Tibial artery (tissue), 4 donors: Measurements from ENCODE around the gene ADRA1B.

ENCODE experiments used
- DNase-seq, 2 donors: peaks; one replicate each; pipeline ENCODE4 v3.0.0-alpha.2; 2019
- H3K27ac ChIP-seq, 2 donors: fragments of 200-600 bp; sonication (generic) in 1 of 2; 1 replicate in 1 of 2; 2 replicates in 1 of 2; pipeline ENCODE4 v1.5.1; 2018 to 2019; ENCODE audit warnings: mild to moderate bottlenecking in 1 of 2
- H3K27me3 ChIP-seq, 2 donors: fragments of 200-600 bp; sonication (generic) in 1 of 2; one replicate each; pipeline versions ENCODE4 v1.5.1 to v1.6.0; 2016 to 2019
- H3K36me3 ChIP-seq, 3 donors: fragments of 200-600 bp; sonication (generic) in 2 of 3; one replicate each; pipeline ENCODE4 v1.5.1; 2016 to 2019; ENCODE audit warnings: mild to moderate bottlenecking in 2 of 3
- H3K4me1 ChIP-seq, 4 donors: fragments of 200-600 bp; sonication (generic) in 2 of 4; 1 replicate in 3 of 4; 2 replicates in 1 of 4; pipeline ENCODE4 v1.5.1; 2016 to 2019
- H3K4me3 ChIP-seq, 2 donors: fragments of 200-600 bp; sonication (generic) in 1 of 2; 1 replicate in 1 of 2; 2 replicates in 1 of 2; pipeline ENCODE4 v1.5.1; 2018 to 2019; ENCODE audit warnings: mild to moderate bottlenecking in 2 of 2
- H3K9me3 ChIP-seq, 3 donors: fragments of 200-600 bp; sonication (generic) in 1 of 3; one replicate each; pipeline ENCODE4 v1.5.1; 2016 to 2019
- CTCF ChIP-seq, 2 experiments: fragments of 200-600 bp in 1 of 2; fragments of 450-650 bp in 1 of 2; IDR thresholded peaks; one replicate each; pipeline ENCODE4 v1.5.1; 2017 to 2019; ENCODE audit warnings: antibody characterized with exemption in 2 of 2, mild to moderate bottlenecking in 1 of 2, moderate library complexity in 1 of 2
- intact Hi-C: fragments of 100-400 bp; cut with DNase I; formaldehyde crosslinking; loops from one replicate; pipeline ENCODE4 v1.15.0; 2023; ENCODE audit warnings: low total_unique reads

ADRA1B gene

DNA sequence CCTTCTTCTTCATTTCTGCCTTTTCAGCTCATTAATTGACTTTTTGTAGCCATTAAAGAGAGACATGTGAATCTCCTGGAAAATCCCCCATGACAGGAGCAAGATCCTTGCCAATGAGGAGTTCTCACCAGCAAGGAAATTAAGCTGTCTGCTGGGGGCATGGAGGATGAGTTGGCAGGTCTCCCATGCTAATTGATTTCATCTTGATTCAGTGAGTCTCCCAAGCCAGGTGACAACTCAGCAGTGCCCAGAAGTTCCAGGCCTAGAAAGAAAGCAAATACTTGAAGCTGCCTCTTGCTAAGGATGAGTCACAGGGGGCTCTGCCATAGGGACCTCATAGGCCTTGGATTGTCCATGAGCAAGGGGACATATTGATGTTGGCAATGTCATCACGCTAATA lies 30.0 kb upstream of the ADRA1B start:
- TF ChIP-seq CTCF (IDR thresholded peaks at IDR 0.05), result no peak
- Histone ChIP-seq H3K36me3 (no peaks in the 10 kb centered on the region), H3K27ac (no peak overlapping the region), H3K4me1 (peaks cover 0 to 38% (median 12%) of the 10 kb centered on the region in 4 donors), H3K9me3 (no peaks in the 10 kb centered on the region), H3K4me3 (no peak overlapping the region), H3K27me3 (no peaks in the 10 kb centered on the region)
- DNase-seq, result no peak
- intact Hi-C loops, result no loop called here

DNA sequence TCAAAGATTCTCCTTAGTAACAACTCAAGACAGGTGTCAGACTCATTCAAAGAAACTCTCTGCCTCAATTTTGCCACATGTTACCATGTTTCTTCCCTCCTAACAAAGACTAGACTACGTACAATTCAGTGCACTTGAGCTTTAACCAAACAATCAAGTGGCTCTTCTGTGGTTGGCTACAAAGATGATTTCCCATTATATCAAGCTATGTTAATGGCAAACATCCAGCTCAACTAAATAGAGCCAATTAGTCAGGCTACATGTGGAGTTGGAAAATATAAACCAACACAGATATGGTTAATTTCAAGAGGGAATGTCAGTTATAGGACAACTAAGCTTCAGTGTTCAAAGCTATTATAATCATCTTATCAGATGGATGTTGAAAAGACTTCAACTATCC lies 29.2 kb upstream of the ADRA1B start:
- no peak for TF ChIP-seq CTCF (IDR thresholded peaks at IDR 0.05)
- no peak overlapping the region for H3K4me3 ChIP-seq
- intact Hi-C loops, result no loop called here
- peaks cover 0 to 30% (median 9%) of the 10 kb centered on the region in 4 donors for H3K4me1 ChIP-seq
- H3K9me3 ChIP-seq, result no peaks in the 10 kb centered on the region
- H3K27me3 ChIP-seq, result no peaks in the 10 kb centered on the region
- no peak overlapping the region for H3K27ac ChIP-seq
- H3K36me3 ChIP-seq, result no peaks in the 10 kb centered on the region
- DNase-seq, result no peak

- H3K27ac ChIP-seq, result no peak overlapping the region
- TF ChIP-seq CTCF (IDR thresholded peaks at IDR 0.05), result no peak
Measured at GRCh38 chr5:159888860-159889259, 27.4 kb upstream of the ADRA1B start.

DNA sequence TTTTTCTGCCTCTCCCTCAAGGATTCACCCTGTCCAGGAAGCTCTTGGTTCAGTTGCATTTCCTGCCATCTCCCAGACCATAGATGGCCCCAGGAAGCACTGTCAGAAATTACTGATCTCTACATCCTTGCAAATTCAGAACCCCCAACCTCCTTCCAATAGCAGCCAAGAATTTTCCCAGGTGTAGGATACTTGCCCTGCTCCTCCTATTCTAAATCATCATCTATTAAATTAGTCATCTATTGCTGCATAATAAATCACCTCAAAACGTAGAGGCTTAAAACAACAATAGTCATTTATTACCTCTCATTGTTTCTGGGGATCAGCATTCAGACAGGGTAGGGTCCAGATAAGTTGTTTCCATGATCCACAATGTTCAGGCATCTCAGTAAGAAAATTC lies 26.1 kb upstream of the ADRA1B start:
- Histone ChIP-seq H3K27me3 (no peaks in the 10 kb centered on the region), H3K4me1 (peaks cover 0 to 12% (median 3%) of the 10 kb centered on the region in 4 donors), H3K9me3 (no peaks in the 10 kb centered on the region), H3K27ac (no peak overlapping the region), H3K36me3 (no peaks in the 10 kb centered on the region), H3K4me3 (no peak overlapping the region)
- intact Hi-C loops, result no loop called here
- TF ChIP-seq CTCF (IDR thresholded peaks at IDR 0.05), result no peak
- no peak for DNase-seq

More at GRCh38 chr5:159888860-159889259, 27.4 kb upstream of the ADRA1B start:
- intact Hi-C loops, result no loop called here
- no peaks in the 10 kb centered on the region for H3K27me3 ChIP-seq
- peaks cover 0 to 19% (median 3%) of the 10 kb centered on the region in 4 donors for H3K4me1 ChIP-seq
- no peaks in the 10 kb centered on the region for H3K36me3 ChIP-seq
- no peaks in the 10 kb centered on the region for H3K9me3 ChIP-seq
- H3K4me3 ChIP-seq, result no peak overlapping the region
- no peak for DNase-seq

DNA sequence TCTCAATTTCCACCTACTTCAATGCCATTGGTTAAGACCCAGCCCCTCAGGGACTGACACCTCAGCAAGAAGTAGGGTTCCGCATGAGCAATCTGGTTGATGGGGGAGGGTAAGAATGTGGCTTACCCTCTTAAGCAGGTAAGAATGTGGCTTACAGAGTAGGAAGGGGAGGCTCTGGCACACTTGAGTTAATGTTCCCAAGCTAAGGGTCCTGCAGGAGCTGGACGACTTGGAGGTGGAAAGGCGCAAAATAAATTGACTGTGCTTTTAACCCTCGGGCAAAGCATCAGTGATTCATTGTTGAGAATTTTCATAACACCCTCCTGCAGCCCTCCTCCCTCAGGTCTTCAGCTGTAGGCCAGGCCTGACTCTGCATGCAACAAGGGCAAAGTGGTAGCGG lies 24.9 kb upstream of the ADRA1B start:
- no peak for TF ChIP-seq CTCF (IDR thresholded peaks at IDR 0.05)
- Histone ChIP-seq H3K36me3 (no peaks in the 10 kb centered on the region), H3K27me3 (no peaks in the 10 kb centered on the region), H3K4me3 (no peak overlapping the region), H3K27ac (no peak overlapping the region), H3K9me3 (no peaks in the 10 kb centered on the region), H3K4me1 (peaks cover 0 to 12% (median 3%) of the 10 kb centered on the region in 4 donors)
- intact Hi-C loops, result no loop called here
- DNase-seq, result no peak
